A549 (cell line): Measurements from ENCODE around the gene ATP9A.

Experiments used
- CTCF ChIP-seq: fragments of >200 bp; sonication (Bioruptor Twin); formaldehyde crosslinking; IDR thresholded peaks from 3 replicates; pipeline ENCODE4 v1.5.1; 2016
- EP300 ChIP-seq, 2 experiments: fragments of >200 bp; sonication (Bioruptor Twin); formaldehyde crosslinking; IDR thresholded peaks; 2 replicates in 1 of 2; 3 replicates in 1 of 2; pipeline ENCODE4 v1.6.1; 2016 to 2017
- RAD21 ChIP-seq, 2 experiments: fragments of >200 bp in 1 of 2; sonication (Bioruptor Twin) in 1 of 2; formaldehyde crosslinking in 1 of 2; IDR thresholded peaks in 1 of 2; conservative IDR thresholded peaks in 1 of 2; 2 replicates in 1 of 2; 3 replicates in 1 of 2; pipeline ENCODE4 v1.6.1; 2012 to 2018; ENCODE audit warnings: inconsistent platforms in 1 of 2
- REST ChIP-seq: fragments of 200-600 bp; sonication (generic); IDR thresholded peaks from 2 replicates; pipeline ENCODE4 v1.6.1; 2016; ENCODE audit warnings: antibody characterized with exemption, mild to moderate bottlenecking, moderate library complexity
- USF2 ChIP-seq: fragments of 450-650 bp; IDR thresholded peaks from 2 replicates; pipeline ENCODE4 v1.6.1; 2014; ENCODE audit warnings: antibody characterized with exemption
- ZFP36 ChIP-seq: fragments of 450-650 bp; IDR thresholded peaks from 2 replicates; pipeline ENCODE4 v1.6.1; 2014; ENCODE audit warnings: borderline replicate concordance; ENCODE audit not compliant: partially characterized antibody

- peak; percentile 55 for TF ChIP-seq CTCF
- no peak for TF ChIP-seq ZFP36
- TF ChIP-seq REST = no peak
- no peak for TF ChIP-seq USF2
- peak; percentile 60 to 66 for TF ChIP-seq RAD21 (conservative IDR thresholded peaks at IDR 0.05 in 1 of 2, IDR thresholded peaks at IDR 0.05 in 1 of 2)
- no peak for TF ChIP-seq EP300 (IDR thresholded peaks at IDR 0.05)
Measured at GRCh38 chr20:51700809-51701285, 67.3 kb downstream of the ATP9A start.
